DMS53 treated with DMSO at 0.1 percent for 48 hours (cell line): ENCODE data around the gene TADA2B.

ENCODE experiments used
- DNase-seq: peaks from one replicate; lab custom pipeline; 2025; ENCODE audit not compliant: unreplicated experiment; lab: John Stamatoyannopoulos, UW

Gene TADA2B

DNA sequence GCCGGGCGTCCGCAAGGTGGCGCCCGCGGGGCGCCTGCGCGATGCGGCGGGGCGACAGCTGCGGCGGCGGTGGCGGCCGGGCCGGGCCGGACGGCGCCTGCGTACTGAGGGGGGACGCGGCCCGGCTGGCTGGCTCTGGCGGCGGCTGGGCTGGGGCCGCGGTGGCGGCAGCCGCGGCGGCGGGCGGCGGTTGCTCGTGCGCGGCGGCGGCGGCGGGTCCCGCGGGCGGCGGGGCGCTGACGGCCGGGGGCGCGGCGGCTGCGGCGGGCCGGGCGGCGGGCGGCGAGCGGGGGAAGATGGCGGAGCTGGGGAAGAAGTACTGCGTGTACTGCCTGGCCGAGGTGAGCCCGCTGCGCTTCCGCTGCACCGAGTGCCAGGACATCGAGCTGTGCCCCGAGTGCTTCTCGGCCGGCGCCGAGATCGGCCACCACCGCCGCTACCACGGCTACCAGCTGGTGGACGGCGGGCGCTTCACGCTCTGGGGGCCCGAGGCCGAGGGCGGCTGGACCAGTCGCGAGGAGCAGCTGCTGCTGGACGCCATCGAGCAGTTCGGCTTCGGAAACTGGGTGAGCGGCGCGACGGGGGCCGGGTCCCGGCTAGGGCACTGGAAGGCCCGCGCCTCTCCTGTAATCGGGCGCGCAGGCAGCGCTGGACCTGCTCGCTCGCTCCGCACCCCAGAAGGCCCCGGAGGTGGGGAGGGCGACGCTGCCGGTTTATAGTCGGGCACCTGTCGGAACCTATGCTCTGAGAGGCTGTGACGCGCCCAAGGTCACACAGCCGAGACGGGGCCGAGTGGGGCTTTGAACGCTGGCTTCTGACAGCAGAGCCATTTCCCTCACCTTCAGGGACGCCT, at the start of gene TADA2B:
Gene TADA2B (plus strand): TSS at position 89 of the 853 bp plus-strand sequence. CDS start 208 bp downstream, at position 297.
- DNase-seq = peak; percentile 26

DNA sequence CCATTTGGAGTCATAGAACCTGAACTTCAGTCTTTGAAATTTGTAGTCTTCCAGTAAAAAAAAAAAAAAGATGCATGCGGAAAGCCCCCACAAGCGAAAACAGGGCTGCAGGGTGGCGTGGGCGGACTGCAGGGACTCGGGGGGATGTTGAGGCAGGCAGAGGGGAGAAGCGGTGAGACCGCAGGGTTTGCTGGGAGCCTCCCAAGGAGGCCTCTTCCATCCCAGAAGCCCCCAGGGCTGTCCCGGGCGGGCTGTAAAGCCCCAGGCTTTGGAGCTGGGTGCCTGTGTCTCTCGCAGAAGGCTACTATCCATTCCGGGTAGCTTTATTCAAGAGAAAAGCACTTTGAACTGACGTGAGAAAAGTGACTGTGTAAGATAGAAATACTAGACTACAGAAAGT, 46.7 kb upstream of the TADA2B start:
- DNase-seq = no peak

GRCh38 chr4:6999172-7000086, 43.7 kb upstream of the TADA2B start:
- no peak for DNase-seq

GRCh38 chr4:7000421-7001176, 42.6 kb upstream of the TADA2B start:
- DNase-seq = no peak

DNA sequence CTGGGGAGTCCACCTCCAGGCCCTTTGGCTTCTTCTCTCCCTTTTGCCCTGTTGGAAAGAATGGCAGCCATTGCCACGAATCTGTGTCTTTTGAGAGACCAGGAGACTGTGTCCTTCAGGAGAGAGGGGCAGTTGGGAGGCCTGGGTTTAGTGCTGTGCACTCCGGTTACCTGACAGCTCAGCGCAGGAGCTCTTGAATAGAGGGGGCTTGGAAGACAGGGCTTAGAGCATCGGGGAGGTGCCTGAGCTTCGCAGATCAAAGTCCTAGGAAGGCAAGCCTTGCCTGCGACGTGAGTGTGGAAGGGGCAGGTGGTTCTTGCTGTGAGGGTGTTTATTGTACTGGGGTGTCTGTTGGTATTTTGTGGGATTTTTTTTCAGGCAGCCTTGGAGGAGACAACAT, 41.9 kb upstream of the TADA2B start:
- no peak for DNase-seq

DNA sequence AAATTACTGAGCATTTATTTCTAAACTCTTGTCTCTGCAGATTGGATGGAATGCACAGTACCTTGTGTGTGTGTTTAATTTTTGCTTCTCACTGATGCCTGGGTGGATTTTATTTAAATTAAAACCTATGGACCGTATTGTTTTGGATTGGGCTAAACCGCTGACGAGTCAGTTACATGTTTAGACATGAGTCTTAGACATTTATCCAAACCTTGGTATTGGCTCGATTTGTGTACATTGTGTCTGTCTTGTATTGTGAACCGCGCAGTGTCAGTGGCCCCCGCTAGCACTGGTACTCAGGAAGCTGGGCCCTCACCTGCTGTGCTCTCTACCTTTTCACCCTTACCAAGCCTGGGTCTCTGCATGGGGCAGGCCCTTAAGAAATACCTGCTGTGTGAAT, 40.8 kb upstream of the TADA2B start:
- DNase-seq = no peak

- DNase-seq = no peak
These were observed 39.8 kb upstream of the TADA2B start for GRCh38 chr4:7003176-7003878.

GRCh38 chr4:7003879-7004240, 39.3 kb upstream of the TADA2B start:
- no peak for DNase-seq

- DNase-seq = no peak
These were observed 38.8 kb upstream of the TADA2B start for GRCh38 chr4:7004331-7004730.

DNA sequence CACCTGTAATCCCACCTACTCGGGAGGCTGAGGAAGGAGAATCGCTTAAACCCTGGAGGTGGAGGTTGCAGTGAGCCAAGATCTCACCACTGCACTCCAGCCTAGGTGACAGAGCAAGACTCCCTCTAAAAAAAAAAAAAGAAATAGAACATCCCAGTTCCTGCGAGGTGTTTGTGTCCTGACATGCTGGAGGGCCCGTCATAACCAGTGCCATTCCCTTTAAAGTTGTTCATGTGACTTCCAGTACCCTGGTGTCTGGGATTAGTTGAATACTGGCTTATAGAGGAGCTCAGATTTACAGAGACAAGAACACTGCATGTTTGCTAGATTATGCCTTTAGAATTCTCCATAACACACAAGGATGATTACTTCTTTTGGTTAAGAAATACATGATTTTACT, 37.6 kb upstream of the TADA2B start:
- no peak for DNase-seq

GRCh38 chr4:7006411-7006810, 36.8 kb upstream of the TADA2B start:
- DNase-seq = no peak

DNA sequence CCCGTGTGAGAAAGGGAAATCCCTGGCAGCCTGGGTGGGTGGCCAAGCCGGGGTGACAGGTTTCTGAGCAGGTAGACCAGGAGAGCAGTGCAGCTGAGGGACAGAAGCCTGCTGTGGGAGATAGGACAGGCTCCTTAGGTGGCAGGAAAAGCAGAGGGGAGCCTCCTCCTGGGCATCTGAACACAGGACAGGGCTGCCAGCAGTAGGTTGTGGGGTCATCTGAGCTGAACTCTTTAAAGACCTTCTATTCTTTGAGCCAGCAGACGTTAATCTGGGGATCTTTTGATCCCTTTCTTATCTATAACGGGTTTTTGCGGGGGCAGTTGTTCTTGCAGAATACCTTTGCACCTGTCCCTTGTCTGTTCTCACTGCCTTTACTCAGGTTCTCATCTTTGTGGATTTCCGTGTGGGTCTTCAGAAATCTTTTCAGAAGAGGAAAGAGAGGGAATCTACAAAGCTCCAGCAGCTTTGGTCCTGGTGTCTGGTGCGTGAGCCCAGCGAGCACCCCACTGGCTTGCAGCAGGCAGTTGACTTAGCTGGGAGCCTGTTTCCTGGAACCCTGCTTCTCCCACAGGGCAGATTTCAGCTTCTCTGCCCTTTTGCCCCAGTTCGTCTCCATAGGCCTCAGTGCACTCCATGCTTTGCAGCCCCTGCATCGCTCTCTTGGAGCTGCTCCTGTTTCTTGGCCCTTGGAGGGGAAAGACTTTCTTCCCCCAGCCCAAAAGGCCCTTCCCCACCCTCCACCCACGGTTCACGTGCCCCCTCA, 35.8 kb upstream of the TADA2B start:
- no peak for DNase-seq

DNA sequence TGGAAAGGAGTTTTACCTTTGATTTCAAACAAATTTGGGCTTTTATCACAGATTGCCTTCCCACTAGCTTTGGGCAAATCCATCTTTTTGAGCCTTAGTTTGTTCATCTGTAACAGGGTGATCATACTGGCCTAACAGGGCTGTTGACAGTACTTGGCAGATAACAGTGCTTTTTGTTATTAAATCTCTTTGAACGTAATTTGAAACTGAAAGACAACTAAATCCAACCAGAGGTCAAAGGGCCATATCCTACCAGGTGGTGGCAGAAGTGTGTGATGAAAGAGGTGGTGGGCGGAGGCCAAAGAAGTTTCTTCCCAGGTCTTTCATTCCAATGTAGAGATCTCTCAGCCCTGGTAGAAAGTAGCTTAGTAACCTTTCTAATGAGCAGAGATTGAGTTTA, 35.2 kb upstream of the TADA2B start:
- no peak for DNase-seq

DNA sequence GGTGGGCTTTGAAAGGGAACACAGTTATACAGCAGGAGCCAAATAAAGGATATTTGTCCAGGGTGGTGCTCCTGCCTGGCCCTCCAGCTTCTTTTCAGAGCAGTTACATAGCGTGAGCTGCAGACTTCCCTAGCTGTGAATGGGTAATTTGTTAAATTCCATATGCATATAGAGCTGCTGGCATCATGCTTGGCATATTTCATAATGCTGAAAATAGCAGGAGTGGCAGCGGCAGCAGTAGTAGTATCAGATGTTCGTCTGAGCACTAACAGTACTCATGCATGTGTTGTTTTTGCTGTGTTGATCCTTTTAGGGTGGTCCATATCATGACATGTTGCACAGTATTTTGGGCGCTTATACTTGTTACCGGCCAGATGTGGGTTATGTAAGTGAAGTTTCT, 33.6 kb upstream of the TADA2B start:
- DNase-seq = no peak

DNA sequence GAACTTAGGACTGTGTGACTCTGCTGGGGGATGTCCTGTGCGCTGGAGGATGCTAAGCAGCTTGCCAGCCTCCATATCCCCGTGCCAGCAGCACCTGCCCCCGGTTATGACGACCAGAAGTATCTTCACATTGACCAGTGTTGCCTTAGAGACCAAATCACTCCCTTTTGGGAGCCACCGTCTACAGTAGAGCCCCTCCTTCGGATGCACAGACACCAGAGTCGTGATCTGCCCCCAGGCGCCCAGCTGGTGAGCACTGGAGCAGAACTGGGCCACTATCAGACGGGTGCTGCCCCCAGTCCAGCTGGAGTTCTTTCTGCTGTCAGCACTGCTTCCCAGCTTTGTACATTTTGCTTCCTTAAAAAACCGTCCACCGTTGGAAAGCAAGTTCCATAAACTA, 30.0 kb upstream of the TADA2B start:
- DNase-seq = no peak

GRCh38 chr4:7014815-7015214, 28.4 kb upstream of the TADA2B start:
- DNase-seq = no peak

DNA sequence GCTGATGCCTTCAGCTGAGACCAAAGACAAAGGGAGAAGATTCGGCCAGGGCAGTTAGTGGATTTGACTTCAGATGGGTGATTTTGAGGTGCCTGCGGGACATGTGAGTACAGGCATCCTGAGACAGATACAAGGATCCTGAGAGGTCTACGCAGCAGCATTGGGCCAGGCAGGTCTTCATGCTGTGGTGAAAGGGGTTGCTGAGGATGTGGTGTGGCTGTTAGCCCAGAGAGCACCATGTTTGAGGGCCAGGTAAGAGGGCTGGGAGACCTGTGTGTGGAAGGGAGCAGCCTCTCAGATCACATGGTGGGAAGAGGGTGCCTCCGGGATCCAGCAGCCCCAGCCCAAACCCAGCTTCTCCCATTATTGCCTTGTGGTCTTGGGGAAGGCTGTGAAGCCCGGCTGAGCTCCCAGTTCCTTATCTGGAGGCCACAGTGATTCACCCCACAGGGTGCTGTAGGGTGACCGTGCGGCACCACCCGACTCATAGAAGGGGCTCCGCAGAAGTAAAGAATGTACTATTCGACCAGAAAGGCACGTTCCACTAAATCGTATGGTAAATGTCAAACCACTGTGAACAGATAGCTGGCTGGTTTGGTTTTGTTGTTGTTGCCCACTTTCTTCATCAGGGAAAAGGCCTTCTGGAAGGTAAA, 27.7 kb upstream of the TADA2B start:
- DNase-seq = no peak

DNA sequence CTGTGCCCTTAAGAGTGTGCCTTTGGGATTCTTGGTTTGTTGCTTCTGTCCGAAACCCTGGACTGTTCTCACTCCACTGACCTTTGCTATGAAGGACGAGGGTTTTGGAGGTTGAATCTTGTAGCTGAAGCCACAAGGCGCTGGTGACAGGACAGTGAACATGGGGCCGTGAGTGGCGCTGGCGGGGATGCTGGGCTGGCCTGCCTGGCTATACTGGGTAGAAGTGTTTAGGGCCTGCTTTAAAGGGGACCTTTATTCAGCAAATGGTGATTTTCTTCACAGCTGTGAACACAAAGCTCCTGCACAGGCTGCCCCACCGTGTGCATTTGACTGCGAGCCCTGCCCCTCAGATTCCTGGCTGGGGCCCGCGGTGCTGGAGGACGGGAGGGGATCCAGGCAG, 27.1 kb upstream of the TADA2B start:
- no peak for DNase-seq

GRCh38 chr4:7016512-7016911, 26.7 kb upstream of the TADA2B start:
- no peak for DNase-seq
